GM12878 (cell line): ENCODE results near the gene LTK. TPM values are rescaled to one million over a fixed set of nuclear protein-coding genes. Genes with fewer than 3 reads are reported as not detected.

ENCODE experiments used
- ATAC-seq: fragments of 200-7000 bp; cut with Tn5 transposase; 3 replicates; pipeline ENCODE4 v1.9.1; 2020; ENCODE audit warnings: mild to moderate bottlenecking, moderate library complexity
- BruUV-seq: library from RNA; stranded (reverse); fragments of 400-500 nt; replicated peaks from 2 replicates; lab custom pipeline; 2021; lab: Mats Ljungman, UMichigan
- CTCF ChIA-PET: fragments of 300-600 bp; sonication (Branson Sonifier 250); formaldehyde crosslinking; extraction: SDS; loops from one replicate; lab custom pipeline; 2021; ENCODE audit warnings: inconsistent platforms; lab: Yijun Ruan, JAX
- POLR2A ChIA-PET: fragments of 350-600 bp; formaldehyde crosslinking; extraction: SDS; loops from one replicate; lab custom pipeline; 2021; ENCODE audit warnings: inconsistent platforms; lab: Charles Lee
- RAD21 ChIA-PET: fragments of 300-600 bp; sonication (Branson Sonifier 250); formaldehyde crosslinking; loops from one replicate; lab custom pipeline; 2023; ENCODE audit warnings: antibody characterized with exemption; ENCODE audit not compliant: unreplicated experiment; lab: Charles Lee
- SMC1A ChIA-PET: fragments of 300-600 bp; sonication (Branson Sonifier 250); formaldehyde crosslinking; loops from one replicate; lab custom pipeline; 2023; ENCODE audit not compliant: unreplicated experiment, uncharacterized antibody; lab: Charles Lee
- DNase-seq: peaks from one replicate; pipeline ENCODE4 v3.0.0-alpha.2; 2011; ENCODE audit warnings: low read depth, low spot score
- FAIRE-seq: peaks from 3 replicates; lab custom pipeline; 2011; peaks lifted over from hg19 to GRCh38; lab: Jason Lieb, UNC
- H2AFZ ChIP-seq: 2 replicates; pipeline ENCODE4 v1.6.0; 2011; ENCODE audit warnings: low read depth, low read length, control low read depth; ENCODE audit not compliant: control insufficient read depth
- H3K27ac ChIP-seq: 2 replicates; pipeline ENCODE4 v1.5.1; 2011; ENCODE audit warnings: control low read depth; ENCODE audit not compliant: control insufficient read depth, insufficient read depth
- H3K27me3 ChIP-seq, 2 experiments: replicated peaks in 1 of 2; 2 replicates each; pipeline versions ENCODE4 v1.6.0 to v1.6.1; 2011; ENCODE audit warnings: low read length in 1 of 2; ENCODE audit not compliant: control insufficient read depth in 2 of 2, insufficient read depth in 2 of 2
- H3K36me3 ChIP-seq, 2 experiments: 2 replicates each; pipeline ENCODE4 v1.5.1; 2011; ENCODE audit warnings: low read length in 1 of 2; ENCODE audit not compliant: control insufficient read depth in 2 of 2, insufficient read depth in 2 of 2
- H3K4me1 ChIP-seq: 2 replicates; pipeline ENCODE4 v1.6.1; 2011; ENCODE audit warnings: mild to moderate bottlenecking, low read length, moderate library complexity, mixed read lengths; ENCODE audit not compliant: control insufficient read depth, insufficient read depth
- H3K4me2 ChIP-seq: 2 replicates; pipeline ENCODE4 v1.6.0; 2011; ENCODE audit warnings: control low read depth; ENCODE audit not compliant: control insufficient read depth, insufficient read depth
- H3K4me3 ChIP-seq: fragments of 200-600 bp; sonication (generic); 2 replicates; pipeline ENCODE4 v1.5.1; 2016
- H3K79me2 ChIP-seq: 2 replicates; pipeline ENCODE4 v1.6.0; 2011; ENCODE audit warnings: low read length; ENCODE audit not compliant: control insufficient read depth, insufficient read depth
- H3K9ac ChIP-seq: 2 replicates; pipeline ENCODE4 v1.8.0; 2011; ENCODE audit warnings: low read length, control low read depth, mixed read lengths; ENCODE audit not compliant: control insufficient read depth, insufficient read depth
- H3K9me3 ChIP-seq: replicated peaks from 3 replicates; pipeline ENCODE4 v1.5.1; 2011; ENCODE audit warnings: mild to moderate bottlenecking, low read length; ENCODE audit not compliant: control insufficient read depth, insufficient read depth
- H4K20me1 ChIP-seq: 2 replicates; pipeline ENCODE4 v1.6.0; 2011; ENCODE audit not compliant: control insufficient read depth, insufficient read depth
- CBX5 ChIP-seq: sonication (generic); IDR thresholded peaks from 2 replicates; pipeline ENCODE4 v1.6.1; 2016; ENCODE audit warnings: low read depth, moderate library complexity, mild to moderate bottlenecking, inconsistent platforms
- ETV6 ChIP-seq, 2 experiments: fragments of 450-650 bp in 1 of 2; IDR thresholded peaks in 1 of 2; conservative IDR thresholded peaks in 1 of 2; 2 replicates each; pipeline ENCODE4 v1.6.1; 2014; ENCODE audit warnings: antibody characterized with exemption in 1 of 2, borderline replicate concordance in 1 of 2, low read depth in 1 of 2, mild to moderate bottlenecking in 1 of 2, moderate library complexity in 1 of 2
- HDAC6 ChIP-seq: fragments of 200-600 bp; sonication (generic); IDR thresholded peaks from one replicate; pipeline ENCODE4 v1.8.0; 2017; ENCODE audit warnings: antibody characterized with exemption; ENCODE audit not compliant: unreplicated experiment
- MTA2 ChIP-seq: fragments of 450-650 bp; IDR thresholded peaks from 2 replicates; pipeline ENCODE4 v1.6.1; 2016; ENCODE audit warnings: low read depth, mild to moderate bottlenecking, moderate library complexity
- NFYB ChIP-seq: IDR thresholded peaks from 2 replicates; pipeline ENCODE4 v1.6.1; 2011; ENCODE audit warnings: low read depth, mild to moderate bottlenecking, low read length, improper control_type of control experiment, moderate library complexity; ENCODE audit not compliant: insufficient read depth
- POLR2AphosphoS5 ChIP-seq: IDR thresholded peaks from 2 replicates; pipeline ENCODE4 v1.6.1; 2011; ENCODE audit warnings: mild to moderate bottlenecking, low read length, inconsistent platforms
- RELB ChIP-seq: fragments of 450-650 bp; IDR thresholded peaks from 2 replicates; pipeline ENCODE4 v1.6.1; 2017; ENCODE audit warnings: low read depth, mild to moderate bottlenecking, moderate library complexity
- SREBF1 ChIP-seq: IDR thresholded peaks from 2 replicates; pipeline ENCODE4 v1.6.1; 2012; ENCODE audit warnings: mild to moderate bottlenecking, low read length
- STAT3 ChIP-seq: IDR thresholded peaks from 2 replicates; pipeline ENCODE4 v1.6.1; 2011; ENCODE audit warnings: low read depth, low read length, improper control_type of control experiment
- ZBED1 ChIP-seq: IDR thresholded peaks from 2 replicates; pipeline ENCODE4 v1.6.1; 2016; ENCODE audit warnings: borderline replicate concordance
- WGBS: methylation state at CpG from one replicate; pipeline ENCODE4 v1.1.6; 2016; ENCODE audit warnings: low lambda C conversion rate; ENCODE audit not compliant: insufficient replicate concordance, insufficient coverage; ENCODE audit errors: missing lambda C conversion rate; 5-methylcytosine and 5-hydroxymethylcytosine counted together
- in situ Hi-C: fragments of 300-500 bp; cut with MboI; formaldehyde crosslinking; loops from 9 replicates; pipeline ENCODE4 v1.14.3; 2018; ENCODE audit warnings: mixed read lengths
- intact Hi-C: fragments of 100-400 bp; cut with micrococcal nuclease; formaldehyde crosslinking; loops from one replicate; pipeline ENCODE4 v1.14.2; 2022; ENCODE audit not compliant: unreplicated experiment
- polyA plus RNA-seq, 11 experiments: library from polyadenylated mRNA; depleted of rRNA in 4 of 11; unstranded in 6 of 11; stranded (reverse) in 5 of 11; fragments of >200 nt; fragmentation: Nextera tagmentation in 4 of 11; fragmentation: Illumina TruSeq in 1 of 11; extraction: Ambion mirVana in 4 of 11; extraction: Trizol in 1 of 11; gene quantifications; 1 replicate in 1 of 11; 2 replicates in 10 of 11; pipeline versions ENCODE4 v1.2.1 to v1.2.3, GENCODE V29; 2011 to 2016; ENCODE audit warnings: inconsistent platforms in 2 of 11, missing spikeins in 2 of 11, low read depth in 1 of 11
- total RNA-seq, 4 experiments: library from RNA; depleted of rRNA in 3 of 4; stranded (reverse); fragments of >200 nt in 3 of 4; fragmentation: Illumina TruSeq in 1 of 4; extraction: Trizol in 1 of 4; gene quantifications; 2 replicates each; pipeline versions ENCODE4 v1.2.1 to v1.2.3, GENCODE V29; 2013 to 2021
- TF ChIP-seq, protein P1 (sequence below): fragments of 450-650 bp; IDR thresholded peaks from 2 replicates; pipeline ENCODE4 v1.6.1; 2017; ENCODE audit warnings: antibody characterized with exemption, mild to moderate bottlenecking, moderate library complexity

LTK gene
- total and polyA plus RNA-seq, 10 of the 15 experiments (the other 5 are each of a cell fraction or from before 2014, with no cell fraction given) = 0.07 to 0.80 (median 0.20) TPM; not detected in 1

DNA sequence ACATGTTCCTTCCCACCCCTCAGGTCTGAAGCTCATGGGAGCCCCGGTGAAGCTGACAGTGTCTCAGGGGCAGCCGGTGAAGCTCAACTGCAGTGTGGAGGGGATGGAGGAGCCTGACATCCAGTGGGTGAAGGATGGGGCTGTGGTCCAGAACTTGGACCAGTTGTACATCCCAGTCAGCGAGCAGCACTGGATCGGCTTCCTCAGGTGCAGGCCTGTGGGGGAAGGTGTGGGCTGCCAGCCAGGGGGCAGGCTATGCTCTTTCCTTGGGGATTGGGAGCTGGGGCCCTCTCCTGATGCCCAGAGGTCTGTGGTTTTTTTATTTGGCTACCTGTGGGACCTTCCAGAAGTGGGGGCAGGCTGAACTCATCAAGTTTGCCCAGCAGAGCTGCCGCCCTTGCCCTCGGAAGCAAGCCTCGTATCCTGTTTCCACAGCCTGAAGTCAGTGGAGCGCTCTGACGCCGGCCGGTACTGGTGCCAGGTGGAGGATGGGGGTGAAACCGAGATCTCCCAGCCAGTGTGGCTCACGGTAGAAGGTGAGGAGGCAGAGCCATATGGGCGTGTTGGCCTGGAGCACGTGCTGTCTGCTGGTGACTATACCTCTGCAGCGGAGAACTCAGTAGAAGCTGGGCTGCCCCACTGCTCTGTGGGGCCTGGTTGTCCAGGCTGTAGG, 47.6 kb upstream of the LTK start:
- no peak overlapping the region for H3K4me3 ChIP-seq
- peaks cover 4 to 6% of the 10 kb centered on the region in 2 experiments; a peak in 2 of 4 replicates for H3K27me3 ChIP-seq
- DNase-seq (no peak), ATAC-seq (no peak), FAIRE-seq (no peak)
- no peak overlapping the region for H3K9ac ChIP-seq
- no TSS peak for BruUV-seq
- peaks cover 8% of the 10 kb centered on the region for H3K4me1 ChIP-seq
- H3K79me2 ChIP-seq = no peaks in the 10 kb centered on the region
- no peaks in the 10 kb centered on the region for H3K9me3 ChIP-seq
- no peak overlapping the region for H3K27ac ChIP-seq
- SMC1A ChIA-PET = no interaction called here
- CTCF ChIA-PET = interaction anchor here (0.5 to 0.7 kb wide), 2 partner anchors 20 to 249 kb away, joined by 3 read pairs; no protein-coding TSS in a partner anchor
- RAD21 ChIA-PET = interaction anchor here (0.7 kb wide), 1 partner anchor 105 kb away, joined by 3 read pairs; no protein-coding TSS in a partner anchor
- POLR2A ChIA-PET = no interaction called here
- in situ Hi-C loops (no loop called here), intact Hi-C loops (no loop called here)
- no peaks in the 10 kb centered on the region for H3K36me3 ChIP-seq
- TF ChIP-seq STAT3 (no peak), CBX5 (no peak)
- no peaks in the 10 kb centered on the region for H4K20me1 ChIP-seq
- no peak overlapping the region for H3K4me2 ChIP-seq
- 73% methylated on average over 16 of the region's 16 CpGs for WGBS
- no peak overlapping the region for H2AFZ ChIP-seq

GRCh38 chr15:41560572-41560874, 46.9 kb upstream of the LTK start:
- FAIRE-seq (no peak), ATAC-seq (0 out of 3 replicates have a peak, but pooled peaks have one; percentile 9), DNase-seq (no peak)
- H3K36me3 ChIP-seq = no peaks in the 10 kb centered on the region
- no peaks in the 10 kb centered on the region for H3K79me2 ChIP-seq
- no peak overlapping the region for H3K27ac ChIP-seq
- peaks cover 4 to 6% of the 10 kb centered on the region in 2 experiments; a peak in 2 of 4 replicates for H3K27me3 ChIP-seq
- H3K4me2 ChIP-seq = no peak overlapping the region
- H3K4me1 ChIP-seq = peaks cover 8% of the 10 kb centered on the region
- no peaks in the 10 kb centered on the region for H3K9me3 ChIP-seq
- WGBS = 0% methylated on average over 2 of the region's 2 CpGs
- ChIA-PET RAD21 (no interaction called here), SMC1A (no interaction called here), POLR2A (no interaction called here), CTCF (interaction anchor here (0.5 to 0.7 kb wide), 2 partner anchors 20 to 250 kb away, joined by 3 read pairs; no protein-coding TSS in a partner anchor)
- no peaks in the 10 kb centered on the region for H4K20me1 ChIP-seq
- no peak overlapping the region for H3K4me3 ChIP-seq
- H2AFZ ChIP-seq = no peak overlapping the region
- no peak overlapping the region for H3K9ac ChIP-seq
- no TSS peak for BruUV-seq
- in situ Hi-C loops (no loop called here), intact Hi-C loops (no loop called here)
- no peak for TF ChIP-seq HDAC6
- no peak for TF ChIP-seq RELB
- no peak for TF ChIP-seq ETV6 (conservative IDR thresholded peaks at IDR 0.05 in 1 of 2, IDR thresholded peaks at IDR 0.05 in 1 of 2; ENCODE audit: borderline replicate concordance in 1 of 2, low read depth in 1 of 2)
- TF ChIP-seq NFYB = no peak
- no peak for TF ChIP-seq MTA2
- no peak for TF ChIP-seq SREBF1
- TF ChIP-seq, protein P1, sequence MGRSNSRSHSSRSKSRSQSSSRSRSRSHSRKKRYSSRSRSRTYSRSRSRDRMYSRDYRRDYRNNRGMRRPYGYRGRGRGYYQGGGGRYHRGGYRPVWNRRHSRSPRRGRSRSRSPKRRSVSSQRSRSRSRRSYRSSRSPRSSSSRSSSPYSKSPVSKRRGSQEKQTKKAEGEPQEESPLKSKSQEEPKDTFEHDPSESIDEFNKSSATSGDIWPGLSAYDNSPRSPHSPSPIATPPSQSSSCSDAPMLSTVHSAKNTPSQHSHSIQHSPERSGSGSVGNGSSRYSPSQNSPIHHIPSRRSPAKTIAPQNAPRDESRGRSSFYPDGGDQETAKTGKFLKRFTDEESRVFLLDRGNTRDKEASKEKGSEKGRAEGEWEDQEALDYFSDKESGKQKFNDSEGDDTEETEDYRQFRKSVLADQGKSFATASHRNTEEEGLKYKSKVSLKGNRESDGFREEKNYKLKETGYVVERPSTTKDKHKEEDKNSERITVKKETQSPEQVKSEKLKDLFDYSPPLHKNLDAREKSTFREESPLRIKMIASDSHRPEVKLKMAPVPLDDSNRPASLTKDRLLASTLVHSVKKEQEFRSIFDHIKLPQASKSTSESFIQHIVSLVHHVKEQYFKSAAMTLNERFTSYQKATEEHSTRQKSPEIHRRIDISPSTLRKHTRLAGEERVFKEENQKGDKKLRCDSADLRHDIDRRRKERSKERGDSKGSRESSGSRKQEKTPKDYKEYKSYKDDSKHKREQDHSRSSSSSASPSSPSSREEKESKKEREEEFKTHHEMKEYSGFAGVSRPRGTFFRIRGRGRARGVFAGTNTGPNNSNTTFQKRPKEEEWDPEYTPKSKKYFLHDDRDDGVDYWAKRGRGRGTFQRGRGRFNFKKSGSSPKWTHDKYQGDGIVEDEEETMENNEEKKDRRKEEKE = no peak
- no peak for TF ChIP-seq POLR2AphosphoS5
- no peak for TF ChIP-seq ZBED1
